Activated naive CD4-positive, alpha-beta T cell (primary cell): ENCODE data around the gene ELP4.
"Not testable (repeated sequence)": the region's sequence is repeated elsewhere in the genome, so short reads cannot be mapped to it uniquely, and the experiment has no call there.

Experiments used
- DNase-seq, 4 experiments: peaks; one replicate each; lab custom pipeline; 2025; lab: John Stamatoyannopoulos, UW

ELP4 gene, protein sequence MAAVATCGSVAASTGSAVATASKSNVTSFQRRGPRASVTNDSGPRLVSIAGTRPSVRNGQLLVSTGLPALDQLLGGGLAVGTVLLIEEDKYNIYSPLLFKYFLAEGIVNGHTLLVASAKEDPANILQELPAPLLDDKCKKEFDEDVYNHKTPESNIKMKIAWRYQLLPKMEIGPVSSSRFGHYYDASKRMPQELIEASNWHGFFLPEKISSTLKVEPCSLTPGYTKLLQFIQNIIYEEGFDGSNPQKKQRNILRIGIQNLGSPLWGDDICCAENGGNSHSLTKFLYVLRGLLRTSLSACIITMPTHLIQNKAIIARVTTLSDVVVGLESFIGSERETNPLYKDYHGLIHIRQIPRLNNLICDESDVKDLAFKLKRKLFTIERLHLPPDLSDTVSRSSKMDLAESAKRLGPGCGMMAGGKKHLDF

DNA sequence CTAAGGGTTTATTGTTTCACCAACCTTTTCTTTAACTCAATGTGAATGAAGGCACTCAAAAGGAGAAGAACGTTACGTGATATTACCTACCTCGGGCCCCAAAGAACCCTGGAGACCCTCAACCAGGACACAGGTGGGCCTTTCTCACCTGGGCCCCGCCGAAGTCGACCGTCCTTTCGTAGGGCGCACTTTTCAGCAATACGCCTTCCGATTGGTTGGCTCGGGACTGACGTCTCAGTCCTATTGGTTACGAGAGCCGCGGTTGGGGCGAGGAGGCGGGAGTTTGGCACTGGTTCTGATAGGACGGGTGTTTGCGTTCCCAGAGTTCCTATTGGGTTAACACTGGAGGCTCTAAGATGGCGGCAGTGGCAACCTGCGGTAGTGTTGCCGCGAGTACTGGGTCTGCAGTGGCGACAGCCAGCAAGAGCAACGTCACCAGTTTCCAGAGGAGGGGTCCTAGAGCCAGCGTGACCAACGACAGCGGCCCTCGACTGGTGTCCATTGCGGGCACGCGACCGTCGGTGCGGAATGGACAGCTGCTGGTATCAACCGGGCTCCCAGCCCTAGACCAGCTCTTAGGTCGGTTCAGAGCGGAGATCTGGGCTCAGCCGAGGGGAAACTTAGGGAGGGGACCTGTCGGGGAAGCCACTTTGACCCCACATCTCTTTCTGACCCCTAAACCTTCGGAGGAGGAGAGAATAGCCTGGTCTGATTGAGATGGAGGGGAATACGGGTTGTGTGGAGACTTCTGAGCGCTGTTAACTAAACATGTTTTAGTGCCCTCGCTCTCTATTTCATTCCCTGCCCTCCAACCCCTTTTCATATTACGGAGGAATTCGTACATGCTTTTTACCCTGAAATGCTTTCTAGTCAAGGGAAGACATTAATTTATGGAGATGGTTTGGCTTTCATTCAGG lies at the start of gene ELP4, which contains the start of gene IMMP1L:
Gene ELP4 (plus strand): TSS at position 339 of the 917 bp plus-strand sequence. CDS start 18 bp downstream, at position 357.
Gene IMMP1L (minus strand): TSS at position 194 of the 917 bp plus-strand sequence. CDS start 46,346 bp downstream, outside the sequence.
- peak; percentile 74 to 88 (median 82) for DNase-seq

DNA sequence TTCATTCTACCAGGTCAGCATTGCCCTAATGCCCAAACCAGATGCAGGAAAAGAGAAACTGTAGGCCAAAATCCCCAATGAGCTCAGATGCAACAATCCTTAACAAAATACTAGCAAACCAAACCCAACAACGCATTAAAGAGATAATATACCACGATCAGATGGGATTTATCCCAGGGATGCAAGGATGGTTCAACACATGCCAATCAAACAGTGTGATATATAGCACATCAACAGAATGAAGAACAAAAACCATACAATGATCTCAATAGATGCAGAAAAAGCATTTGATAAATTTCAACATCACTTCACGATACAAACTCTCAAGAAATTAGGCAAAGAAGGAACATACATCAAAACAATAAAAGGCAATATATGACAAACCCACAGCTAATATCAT lies 45.1 kb upstream of the ELP4 start:
- DNase-seq = no peak

DNA sequence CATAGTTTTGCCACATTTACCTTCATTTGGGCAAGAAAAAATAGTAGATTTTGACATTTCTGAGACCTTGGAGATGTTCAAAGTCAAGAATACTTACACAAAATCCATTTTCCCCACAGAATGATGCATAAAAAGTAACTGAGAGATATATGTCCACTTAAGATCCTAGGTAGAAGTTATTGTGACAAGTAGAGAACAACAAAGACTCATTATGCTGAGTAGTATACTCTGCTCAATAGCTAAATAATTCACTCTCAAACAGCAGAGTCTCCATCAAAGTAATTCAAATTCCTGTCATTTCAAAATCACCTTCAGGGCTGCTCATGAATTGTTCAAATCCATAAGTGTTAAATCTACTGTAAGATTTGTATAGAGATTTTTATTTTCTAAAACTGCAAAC lies 35.5 kb upstream of the ELP4 start:
- DNase-seq = no peak

DNA sequence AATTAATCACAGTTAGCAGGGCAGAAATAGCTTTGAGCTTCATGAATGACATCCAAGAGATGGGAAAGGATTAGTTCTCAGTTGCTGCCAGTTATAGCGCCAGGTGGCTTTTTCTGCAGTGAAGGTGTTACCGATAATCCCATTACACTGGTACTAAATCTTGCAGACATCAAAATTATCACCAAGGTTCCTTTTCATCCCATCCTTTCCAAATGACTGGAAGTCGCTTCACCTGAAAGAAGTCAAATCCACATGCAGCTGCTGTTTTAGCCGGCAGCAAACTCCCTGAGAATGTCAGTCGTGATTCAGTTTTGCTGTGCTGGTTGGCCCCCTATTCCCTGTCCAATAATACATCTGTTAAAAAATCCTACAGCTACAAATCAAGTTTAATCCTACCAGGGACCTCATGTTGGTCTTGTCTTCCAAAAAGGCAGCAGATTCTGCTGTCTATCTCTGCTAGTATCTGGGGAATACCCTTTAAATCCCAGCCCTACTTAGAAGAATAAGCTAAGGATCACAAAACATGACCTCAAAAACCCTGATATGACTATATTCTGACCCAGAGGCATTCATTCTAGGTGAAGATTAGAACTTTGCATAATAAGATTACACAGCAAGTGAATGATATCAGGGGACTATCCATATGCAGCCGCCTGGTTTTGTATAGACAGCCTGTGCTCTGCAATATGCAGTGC lies 31.9 kb upstream of the ELP4 start:
- no peak for DNase-seq

DNA sequence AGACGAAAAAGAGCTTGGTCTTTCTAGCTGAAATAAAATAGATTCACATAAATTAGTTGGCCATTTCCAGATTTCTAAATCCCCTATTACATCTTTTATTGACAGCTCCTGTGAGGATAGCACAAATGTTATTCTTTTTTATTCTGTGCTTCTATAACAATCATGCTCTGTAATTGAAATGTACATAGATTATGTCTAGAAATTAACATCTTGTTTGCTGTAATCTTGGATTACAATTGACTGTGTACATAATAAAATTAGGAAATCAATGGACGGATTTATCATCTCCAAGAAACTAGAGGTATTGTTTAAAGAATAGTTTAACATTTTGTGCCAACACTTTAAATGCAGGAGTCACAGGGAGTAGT lies 31.4 kb upstream of the ELP4 start:
- no peak for DNase-seq

DNA sequence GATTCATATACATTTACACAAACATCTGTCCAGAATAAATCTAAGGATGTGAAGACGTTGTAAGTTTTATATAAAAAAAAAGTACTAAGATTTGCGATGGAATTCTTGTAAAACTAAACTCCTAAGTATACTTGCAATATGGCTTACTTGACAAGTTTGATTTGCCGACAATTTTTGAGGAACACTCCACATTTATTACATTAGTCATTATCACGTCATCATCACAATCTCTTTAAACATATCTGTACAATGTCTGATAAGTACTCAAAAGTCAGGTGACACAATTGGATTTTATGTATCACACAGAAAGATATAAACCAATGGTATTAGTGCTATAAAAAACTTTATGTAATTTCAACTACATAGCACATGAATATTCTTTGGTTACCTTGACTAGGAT lies 30.5 kb upstream of the ELP4 start:
- no peak for DNase-seq

DNA sequence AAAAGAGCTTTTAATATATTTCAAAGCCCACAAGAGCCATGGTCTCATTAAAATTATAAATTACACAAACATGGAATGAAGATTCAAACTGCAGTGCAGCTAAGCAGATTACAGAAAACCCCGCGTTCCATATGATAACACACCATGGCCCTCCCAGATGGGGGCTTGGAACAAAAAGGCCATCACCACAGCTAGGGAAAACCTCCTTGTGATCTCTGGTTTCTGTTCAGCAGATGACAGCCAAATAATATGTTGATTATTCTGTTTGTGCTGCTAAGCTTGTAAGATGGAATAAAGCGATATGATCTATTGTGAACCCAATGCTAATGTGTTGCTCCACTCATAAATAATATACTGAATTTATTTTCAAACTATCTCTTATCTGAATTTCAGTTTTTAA lies 28.6 kb upstream of the ELP4 start:
- no peak for DNase-seq

DNA sequence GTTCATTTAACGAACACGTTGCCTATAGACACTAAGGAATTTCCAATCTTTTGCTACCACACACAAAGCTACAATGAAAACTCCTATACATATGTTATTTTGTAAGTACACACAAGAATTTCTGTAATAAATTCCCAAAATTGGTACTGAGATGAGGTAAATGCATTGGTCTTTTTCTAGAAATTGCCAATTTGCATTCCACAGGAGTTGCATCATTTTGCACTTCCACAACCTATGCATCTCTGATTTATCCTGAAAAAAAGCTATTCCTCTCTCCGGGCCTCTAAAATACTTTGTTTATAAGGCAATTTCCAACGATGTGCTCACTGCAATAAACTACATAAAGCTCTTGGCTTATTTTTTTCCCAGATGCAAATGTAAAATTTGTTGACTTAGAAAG lies 25.1 kb upstream of the ELP4 start:
- DNase-seq = no peak

DNA sequence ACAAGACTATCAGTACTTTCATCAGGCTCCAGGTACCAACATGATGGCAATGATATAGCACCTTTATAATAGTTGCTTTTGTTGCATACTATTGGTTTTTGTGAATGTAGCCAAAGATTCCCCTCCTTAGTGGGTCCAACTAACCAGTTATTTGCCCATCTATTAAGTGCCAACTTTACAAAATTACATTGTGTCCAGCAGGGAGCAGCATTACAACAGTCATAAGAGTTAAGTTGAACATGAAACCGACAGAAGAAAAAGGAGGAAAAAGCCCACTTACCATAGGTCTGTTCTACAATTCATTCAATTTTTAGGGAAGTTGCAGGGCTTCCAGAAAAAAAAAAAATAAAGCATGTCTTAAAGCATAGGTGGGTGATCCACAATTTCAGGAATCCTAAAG lies 21.7 kb upstream of the ELP4 start:
- no peak for DNase-seq

DNA sequence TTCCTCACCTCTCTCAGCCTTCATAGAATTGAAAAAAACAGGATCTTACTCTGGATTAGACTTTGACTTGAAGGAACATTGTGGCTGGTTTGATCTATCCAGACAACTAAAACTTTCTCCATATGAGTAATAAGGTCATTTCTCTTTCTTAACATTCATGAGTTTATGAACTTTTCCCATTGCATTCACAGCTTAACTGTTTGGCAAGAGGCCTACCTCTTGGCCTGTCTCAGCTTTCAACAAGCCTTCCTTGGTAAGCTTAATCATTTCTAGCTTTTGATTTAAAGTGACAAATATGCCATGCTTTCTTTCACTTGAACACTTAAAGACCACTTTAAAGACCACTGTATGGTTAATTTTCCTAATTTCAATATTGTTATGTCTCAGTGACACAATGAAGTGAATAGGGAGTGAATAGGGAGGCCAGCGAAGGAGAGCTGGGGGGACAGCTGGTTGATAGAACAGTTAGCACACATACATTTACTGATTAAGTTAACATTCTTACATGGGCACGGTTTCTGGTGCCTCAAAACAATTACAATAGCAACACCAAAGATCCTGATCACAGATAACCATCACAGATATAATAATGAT lies 17.1 kb upstream of the ELP4 start:
- no peak for DNase-seq

DNA sequence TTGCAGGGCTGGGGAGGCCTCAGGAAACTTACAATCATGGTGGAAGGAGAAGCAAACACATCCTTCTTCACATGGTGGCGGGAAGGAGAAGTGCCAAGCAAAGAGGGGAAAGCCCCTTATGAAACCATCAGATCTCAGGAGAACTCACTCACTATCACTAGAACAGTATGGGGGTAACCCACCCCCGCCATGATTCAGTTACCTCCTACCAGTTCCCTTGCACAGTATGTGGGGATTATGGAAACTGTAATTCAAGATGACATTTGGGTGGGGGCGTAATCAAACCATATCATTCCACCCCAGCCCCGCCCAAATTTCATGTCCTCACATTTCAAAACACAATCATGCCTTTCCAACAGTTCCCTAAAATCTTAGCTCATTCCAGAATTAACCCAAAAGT lies 16.3 kb upstream of the ELP4 start:
- DNase-seq = no peak

DNA sequence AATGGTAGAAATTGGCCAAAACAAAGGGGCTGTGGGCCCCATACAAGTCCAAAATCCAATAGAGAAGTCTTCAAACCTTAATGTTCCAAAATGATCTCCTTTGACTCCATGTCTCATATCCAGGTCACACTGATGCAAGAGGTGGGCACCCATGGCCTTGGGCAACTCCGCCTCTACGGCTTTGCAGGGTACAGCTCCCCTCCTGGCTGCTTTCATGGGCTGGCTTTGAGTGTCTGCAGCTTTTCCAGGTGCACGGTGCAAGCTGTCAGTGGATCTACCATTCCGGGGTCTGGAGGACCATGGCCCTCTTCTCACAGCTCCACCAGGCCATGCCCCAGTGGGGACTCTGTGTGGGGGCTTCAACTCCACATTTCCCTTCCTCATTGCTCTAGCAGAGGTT lies 15.8 kb upstream of the ELP4 start:
- DNase-seq = not testable (repeated sequence)

DNA sequence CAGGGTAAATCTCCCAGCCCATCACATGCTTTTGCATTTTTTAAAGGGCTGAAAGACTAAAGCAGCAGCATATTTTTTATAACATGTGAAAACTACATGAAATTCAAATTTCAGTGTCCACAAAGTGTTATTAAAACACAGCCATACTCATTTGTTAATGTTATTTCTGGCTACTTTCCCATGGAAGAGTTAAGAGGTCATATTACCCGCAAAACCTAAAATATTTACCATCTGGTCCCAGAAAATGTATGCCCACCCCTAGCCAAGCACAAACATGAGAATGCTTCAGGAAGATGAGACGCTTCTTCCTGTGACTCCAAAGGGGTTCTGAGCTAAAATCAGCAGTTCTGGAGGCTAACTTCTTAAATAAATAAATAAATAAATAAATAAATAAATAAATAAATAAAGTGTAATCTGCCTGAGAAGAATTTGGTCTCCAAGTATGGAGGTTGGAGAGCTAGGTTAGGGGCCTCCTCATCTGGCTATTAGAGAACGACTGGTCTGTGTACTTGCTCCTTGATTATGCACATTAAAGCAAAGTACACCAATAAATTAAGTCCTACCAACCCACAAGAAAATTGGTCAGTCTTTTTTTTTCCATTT lies 9.9 kb upstream of the ELP4 start:
- no peak for DNase-seq

DNA sequence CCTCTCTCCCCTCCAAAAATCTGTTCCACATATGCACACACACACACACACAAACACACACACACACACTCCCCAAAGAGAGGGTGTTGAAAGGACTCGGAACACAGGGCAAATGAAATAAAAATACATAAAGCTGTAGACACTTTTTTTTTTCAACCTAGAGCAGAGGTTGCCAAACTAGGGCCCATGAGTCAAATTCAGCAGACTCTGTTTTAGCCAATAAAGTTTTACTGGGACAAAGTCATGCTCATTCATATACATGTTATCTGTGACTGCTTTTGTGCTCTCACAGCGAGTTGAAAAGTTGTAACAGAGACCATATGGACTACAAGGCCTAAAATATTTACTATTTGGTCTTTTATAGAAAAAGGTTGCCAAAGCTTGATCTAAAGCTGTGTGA lies 9.0 kb upstream of the ELP4 start:
- DNase-seq = no peak

DNA sequence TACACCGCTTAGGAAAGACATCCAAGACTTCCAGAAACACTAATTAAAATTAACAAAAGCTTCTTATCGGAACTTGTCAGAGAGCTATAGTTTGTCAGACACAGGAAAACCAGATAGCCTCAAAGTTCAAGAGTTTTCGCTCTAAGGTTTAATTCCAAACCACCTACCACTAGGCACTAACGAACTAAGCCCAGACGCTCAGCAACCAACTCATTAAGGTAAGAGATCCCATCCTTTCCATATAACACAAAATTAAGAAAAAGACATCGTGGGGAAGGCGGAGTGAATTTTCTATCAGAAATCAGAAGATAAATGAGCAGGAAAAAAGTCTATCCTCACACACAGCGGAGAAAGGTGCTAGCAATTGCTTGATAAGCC lies 527 bp upstream of the ELP4 start:
- DNase-seq = no peak

DNA sequence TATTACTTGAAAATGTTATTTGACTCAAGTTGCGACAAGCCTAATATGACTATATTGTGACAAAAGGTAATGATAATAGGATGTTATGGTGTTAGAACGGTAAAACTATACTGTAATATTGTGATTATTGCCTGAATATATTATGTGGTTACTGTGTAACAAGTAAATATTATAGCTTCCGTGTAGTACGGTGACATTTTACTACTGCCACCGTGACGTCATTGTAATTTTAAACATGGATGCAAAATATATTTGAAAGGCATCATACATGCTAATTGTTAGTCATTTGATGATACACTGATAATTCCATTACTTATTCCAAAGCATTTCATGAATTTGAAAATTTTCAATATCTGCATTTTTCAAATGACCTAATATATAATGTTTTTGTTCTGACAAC lies 2.5 kb downstream of the ELP4 start:
- DNase-seq = no peak

DNA sequence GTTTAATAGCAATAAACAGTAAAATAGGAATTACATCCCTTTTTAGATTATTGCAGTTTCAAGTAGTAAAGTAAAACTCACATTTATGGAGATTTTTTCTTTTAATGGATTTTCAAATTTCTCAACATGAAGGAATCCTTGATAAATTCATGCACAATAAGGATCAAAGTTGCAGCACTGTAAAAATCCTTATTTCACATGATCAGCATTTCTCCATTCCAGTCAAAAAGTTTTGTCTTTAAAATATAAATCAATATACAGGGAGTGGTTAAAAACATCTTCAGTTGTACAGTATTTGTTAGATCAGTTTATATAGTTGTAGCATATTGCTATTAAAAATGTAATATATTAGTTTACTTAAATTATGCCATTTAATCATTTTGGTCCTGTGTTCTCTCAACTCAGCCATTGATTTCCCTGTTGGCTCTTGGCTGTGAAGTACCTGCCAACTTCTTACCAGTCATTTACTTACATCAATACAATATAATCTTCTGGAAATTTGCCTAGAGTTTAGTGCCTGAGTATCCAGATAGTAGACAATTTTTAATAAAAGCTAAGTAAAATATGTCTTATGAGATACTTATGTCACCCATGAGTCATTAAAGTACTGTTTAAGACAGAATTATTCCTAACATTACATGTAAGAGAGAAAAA lies 12.1 kb downstream of the ELP4 start:
- no peak for DNase-seq

DNA sequence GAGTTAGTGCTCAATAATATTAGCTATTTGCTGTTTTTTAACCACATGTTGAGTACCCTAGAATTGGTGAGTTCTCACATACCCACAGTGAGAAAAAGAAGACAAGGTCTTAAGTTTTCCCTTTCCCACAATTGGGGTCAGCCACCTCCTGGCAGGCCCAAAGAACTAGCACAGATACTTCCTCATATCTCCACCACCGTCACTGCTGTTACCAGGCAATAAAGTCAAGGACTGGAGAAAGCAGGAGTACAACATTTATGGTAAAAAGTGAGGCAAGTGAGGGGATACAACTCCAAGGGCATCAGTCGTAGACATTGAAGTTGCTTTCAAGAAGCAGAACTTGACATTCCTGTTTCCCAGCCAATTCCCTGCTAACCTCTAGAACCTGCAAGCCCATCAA lies 19.6 kb downstream of the ELP4 start:
- no peak for DNase-seq

DNA sequence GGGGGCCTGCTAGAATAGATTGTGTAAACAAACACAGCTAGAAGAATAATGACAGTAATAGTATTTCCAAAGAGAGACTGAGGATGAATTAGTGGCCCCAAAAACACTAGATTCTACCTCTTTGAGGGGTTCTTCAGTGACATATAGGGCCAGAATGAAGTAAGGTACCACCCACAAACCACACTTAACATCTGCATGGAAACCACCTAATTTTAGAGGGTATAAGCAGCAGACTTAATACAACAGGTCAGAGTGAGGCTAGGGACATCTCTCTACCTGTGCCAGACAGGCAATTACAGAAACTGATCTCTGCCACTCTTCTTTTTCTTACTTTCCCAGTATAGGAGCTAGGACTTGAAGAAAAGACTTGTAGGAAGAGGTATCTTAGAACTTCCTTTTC lies 20.1 kb downstream of the ELP4 start:
- no peak for DNase-seq

DNA sequence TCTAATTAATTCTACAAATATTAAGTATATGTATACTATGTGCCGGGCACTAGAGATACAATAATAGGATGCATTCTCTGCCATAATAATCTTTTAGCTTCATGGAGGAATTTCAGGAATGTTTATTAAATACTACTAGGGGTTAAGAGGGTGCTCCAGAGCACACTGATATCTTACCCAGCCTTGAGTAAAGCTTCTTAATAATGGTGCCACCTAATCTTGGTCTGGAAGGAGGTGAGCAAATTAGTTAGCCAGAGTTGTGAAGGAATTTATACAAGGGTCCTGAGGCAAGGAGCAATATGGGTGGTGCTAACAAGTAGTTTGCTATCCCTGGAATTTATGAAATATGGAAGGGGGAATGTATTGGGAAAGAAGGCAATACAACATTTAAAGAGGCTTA lies 21.7 kb downstream of the ELP4 start:
- no peak for DNase-seq

DNA sequence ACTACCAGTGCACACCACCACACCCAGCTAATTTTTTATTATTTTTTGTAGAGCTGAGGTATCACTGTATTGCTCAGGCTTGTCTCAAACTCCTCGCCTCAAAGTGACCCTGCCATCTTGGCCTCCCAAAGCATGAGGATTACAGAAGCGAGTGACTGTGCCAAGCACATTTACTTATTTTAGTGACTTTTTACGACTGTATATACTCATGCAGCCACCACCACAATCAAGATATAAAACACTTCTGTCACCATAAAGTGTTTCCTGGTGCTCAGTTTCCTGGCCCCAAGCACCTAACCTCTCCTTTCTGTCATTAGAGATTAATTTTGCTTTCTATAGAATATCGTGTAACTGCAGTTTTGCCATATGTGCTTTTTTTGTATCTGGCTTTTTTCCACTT lies 25.9 kb downstream of the ELP4 start:
- no peak for DNase-seq
